B cell (primary cell): ENCODE data around the gene LRP11.

ENCODE experiments used
- CTCF ChIP-seq: fragments of 200-600 bp; IDR thresholded peaks from one replicate; pipeline ENCODE4 v1.8.0; 2022; ENCODE audit warnings: antibody characterized with exemption, mild to moderate bottlenecking
- EZH2 ChIP-seq: IDR thresholded peaks from 2 replicates; pipeline ENCODE4 v1.6.1; 2012; ENCODE audit warnings: borderline replicate concordance, low read depth, mild to moderate bottlenecking, moderate library complexity, low read length; ENCODE audit not compliant: insufficient read depth, poor library complexity, severe bottlenecking

GRCh38 chr6:149899926-149900619, 35.9 kb upstream of the LRP11 start:
- TF ChIP-seq CTCF (no peak), EZH2 (no peak)
